ENCODE measurements around the gene CD209.
"Not testable (repeated sequence)": the region's sequence is repeated elsewhere in the genome, so short reads cannot be mapped to it uniquely, and the experiment has no call there.

The CD209 gene, protein sequence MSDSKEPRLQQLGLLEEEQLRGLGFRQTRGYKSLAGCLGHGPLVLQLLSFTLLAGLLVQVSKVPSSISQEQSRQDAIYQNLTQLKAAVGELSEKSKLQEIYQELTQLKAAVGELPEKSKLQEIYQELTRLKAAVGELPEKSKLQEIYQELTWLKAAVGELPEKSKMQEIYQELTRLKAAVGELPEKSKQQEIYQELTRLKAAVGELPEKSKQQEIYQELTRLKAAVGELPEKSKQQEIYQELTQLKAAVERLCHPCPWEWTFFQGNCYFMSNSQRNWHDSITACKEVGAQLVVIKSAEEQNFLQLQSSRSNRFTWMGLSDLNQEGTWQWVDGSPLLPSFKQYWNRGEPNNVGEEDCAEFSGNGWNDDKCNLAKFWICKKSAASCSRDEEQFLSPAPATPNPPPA

DNA sequence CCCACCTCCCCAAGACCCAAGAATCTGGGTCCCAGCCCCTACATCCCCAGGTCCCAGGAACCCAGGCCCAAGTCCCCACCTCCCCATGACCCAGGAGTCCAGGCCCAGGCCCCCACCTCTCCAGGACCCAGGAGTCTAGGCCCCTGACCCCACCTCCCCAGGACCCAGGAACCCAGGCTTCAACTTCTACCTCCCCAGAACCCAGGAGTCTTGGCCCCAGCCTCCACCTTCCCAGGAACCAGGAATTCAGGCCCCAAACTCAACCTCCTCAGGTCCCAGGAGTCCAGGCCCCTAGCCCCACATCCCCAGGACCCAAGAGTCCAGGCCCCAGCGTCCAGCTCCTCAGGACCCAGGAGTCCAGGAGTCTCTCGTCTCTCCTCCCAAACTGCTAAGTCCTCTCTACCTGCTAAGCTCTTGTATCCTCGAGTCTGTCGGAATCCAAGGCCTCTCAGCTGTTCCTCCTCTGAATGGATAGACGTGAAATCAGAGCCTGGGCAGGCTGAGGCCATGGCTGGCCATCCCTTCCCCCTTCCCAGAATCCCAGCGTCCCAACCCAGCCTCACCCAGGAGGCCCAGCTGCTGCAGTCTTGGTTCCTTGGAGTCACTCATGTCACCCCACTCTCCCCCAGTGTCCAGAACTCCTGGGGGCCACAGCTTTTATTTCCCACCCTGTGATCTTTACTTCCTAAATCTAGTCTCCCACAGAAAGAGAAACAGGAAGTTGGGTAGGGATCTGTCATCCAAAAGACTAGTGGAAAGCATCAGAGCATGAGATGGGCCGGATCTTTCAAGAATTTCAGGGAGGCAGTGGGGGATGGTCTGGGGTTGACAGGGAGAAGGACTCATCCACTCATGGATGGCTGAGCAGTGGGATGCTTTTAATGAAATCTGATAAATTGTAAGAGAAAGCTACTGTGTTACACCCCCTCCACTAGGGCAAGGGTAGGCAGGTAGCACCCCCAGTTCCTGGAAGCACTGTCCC, at the start of gene CD209:
CD209 (minus strand) TSS at position 632 of the 982 bp plus-strand sequence; CDS start at position 609, 23 bp downstream.
- DNase-seq (ENCODE audit: low read depth): no peak

GRCh38 chr19:7795555-7796161, 48.3 kb upstream of the CD209 start:
- DNase-seq (ENCODE audit: low read depth): no peak

DNA sequence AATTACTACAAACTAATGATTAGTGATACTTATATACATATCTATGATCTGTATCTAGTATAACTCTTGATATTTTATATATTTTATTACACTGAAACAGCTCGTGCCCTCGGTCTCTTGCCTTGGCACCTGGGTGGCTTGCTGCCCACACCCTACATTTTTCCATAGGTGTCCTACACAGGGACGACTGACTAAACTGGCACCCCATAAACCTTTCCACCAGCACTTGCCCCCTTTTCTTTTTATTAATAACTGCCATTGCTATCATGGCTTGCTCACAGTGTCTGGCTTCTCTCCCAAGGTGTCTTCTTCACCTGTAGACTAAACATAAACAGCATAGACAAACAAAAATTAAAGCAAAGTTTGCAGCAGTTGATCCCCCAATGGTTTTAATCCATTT, 46.2 kb upstream of the CD209 start:
- no peak for DNase-seq (ENCODE audit: low read depth)

DNA sequence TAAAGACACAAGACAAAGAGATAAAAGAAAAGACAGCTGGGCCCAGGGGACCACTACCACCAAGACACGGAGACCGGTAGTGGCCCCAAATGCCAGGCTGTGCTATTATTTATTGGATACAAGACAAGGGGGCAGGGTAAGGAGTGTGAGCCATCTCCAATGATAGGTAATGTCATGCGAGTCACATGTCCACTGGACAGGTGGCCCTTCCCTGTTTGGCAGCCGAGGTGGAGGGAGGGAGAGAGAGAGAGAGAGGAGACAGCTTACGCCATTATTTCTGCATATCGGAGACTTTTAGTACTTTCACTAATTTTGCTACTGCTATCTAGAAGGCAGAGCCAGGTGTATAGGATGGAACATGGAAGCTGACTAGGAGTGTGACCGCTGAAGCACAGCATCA, 45.4 kb upstream of the CD209 start:
- not testable (repeated sequence) for DNase-seq (ENCODE audit: low read depth)

DNA sequence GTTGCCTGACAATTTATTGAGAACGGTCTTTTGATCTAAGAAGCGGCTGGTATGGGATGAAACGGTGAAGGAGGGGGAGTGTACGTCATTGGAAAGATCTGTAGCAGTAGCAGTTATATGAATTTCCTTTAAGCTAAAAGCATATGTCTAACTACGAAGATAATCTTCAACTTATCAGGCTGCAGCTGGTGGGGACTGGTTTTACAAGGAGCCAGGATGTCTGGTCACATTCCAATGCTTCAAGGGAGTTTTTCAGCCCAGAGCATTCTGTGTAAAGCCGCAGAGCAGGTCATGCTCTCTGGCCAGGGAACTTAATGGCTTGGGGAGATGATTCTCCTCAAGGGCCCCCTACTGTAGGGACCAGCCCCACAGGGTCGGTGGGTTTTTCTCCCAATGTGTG, 44.9 kb upstream of the CD209 start:
- DNase-seq (ENCODE audit: low read depth): no peak

GRCh38 chr19:7790416-7790815, 43.1 kb upstream of the CD209 start:
- no peak for DNase-seq (ENCODE audit: low read depth)

GRCh38 chr19:7789447-7789846, 42.1 kb upstream of the CD209 start:
- DNase-seq (ENCODE audit: low read depth): no peak

GRCh38 chr19:7788933-7789323, 41.6 kb upstream of the CD209 start:
- no peak for DNase-seq (ENCODE audit: low read depth)

DNA sequence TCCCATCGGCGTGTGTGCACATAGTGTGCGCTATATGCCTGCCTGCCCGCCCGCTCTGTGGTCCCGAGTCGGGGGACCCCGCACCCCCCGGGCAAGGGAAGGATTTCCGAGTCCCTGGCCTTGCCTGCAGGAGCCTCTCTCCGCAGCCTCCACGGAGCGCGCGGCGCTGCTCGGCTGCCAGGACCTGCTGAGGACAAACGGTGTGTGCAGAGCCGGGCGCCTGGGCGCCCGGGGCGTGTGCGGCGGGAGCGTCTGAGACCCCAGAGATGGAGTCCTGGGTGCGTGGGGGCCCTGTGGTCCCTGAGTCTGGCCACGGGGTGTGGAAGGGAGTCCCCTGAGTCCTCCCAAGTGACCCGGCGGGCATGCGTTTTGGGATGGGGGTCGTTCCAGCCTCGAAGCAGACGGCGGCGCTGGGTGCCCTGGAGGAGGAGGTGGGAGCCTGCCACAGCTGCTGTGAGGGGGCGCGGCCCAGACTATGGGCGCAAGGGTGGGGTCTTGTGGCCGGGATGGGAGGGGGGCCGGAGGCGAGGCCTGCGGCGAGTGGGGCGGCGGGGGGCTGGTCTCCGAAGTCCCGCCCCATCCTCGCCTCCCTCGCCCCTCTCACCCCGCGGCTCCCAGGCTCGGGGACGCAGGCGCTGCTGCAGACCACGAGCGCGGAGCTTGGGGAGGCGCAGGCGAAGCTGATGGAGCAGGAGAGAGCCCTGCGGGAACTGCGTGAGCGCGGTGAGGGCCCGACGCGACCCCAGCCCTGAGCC, 41.0 kb upstream of the CD209 start:
- no peak for DNase-seq (ENCODE audit: low read depth)

- DNase-seq (ENCODE audit: low read depth): no peak
Observed at GRCh38 chr19:7787602-7788177, 40.4 kb upstream of the CD209 start.

DNA sequence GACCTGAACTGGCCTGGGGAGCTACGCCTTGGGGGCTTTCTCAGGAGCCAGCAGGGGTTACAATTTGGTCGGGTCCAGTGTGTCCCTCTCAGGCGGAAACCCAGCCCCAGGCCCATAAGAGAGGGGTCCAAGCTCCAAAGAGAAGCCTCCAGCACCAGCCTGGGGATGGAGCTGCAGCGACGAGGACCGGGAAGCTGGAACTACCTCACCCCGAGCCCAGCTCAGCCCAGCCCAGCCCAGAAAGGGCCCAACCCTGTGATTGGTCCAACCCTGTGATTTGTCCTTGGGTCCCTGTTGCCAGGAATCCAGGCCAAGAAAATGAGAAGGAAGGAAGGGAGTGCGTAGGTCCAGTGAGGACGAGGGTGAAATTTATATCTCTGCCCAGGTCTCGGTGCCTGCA, 39.8 kb upstream of the CD209 start:
- DNase-seq (ENCODE audit: low read depth): no peak

GRCh38 chr19:7784856-7785255, 37.5 kb upstream of the CD209 start:
- no peak for DNase-seq (ENCODE audit: low read depth)

DNA sequence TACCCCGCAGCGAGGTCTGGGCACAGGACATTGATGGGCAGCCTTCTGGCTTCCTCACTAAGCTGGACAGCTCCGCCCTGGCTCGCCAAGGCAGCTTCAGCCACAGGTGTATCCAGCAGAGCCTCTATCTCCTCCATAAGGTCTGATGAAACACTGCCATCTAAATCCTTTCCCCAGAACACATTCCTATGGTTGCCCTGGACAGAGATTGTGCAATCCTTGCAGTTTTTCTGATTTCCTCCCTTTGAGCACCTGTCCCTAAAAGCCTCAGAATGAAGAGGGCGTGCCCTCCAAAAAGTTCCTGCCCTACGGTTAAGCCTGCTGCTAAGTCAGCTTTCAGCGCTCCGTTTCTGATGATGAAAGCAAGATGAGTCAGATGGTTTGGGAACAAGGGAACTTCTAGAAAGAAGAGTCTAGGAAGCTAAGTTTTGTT, 36.7 kb upstream of the CD209 start:
- DNase-seq (ENCODE audit: low read depth): no peak

GRCh38 chr19:7781157-7781556, 33.8 kb upstream of the CD209 start:
- no peak for DNase-seq (ENCODE audit: low read depth)

- no peak for DNase-seq (ENCODE audit: low read depth)
Observed at GRCh38 chr19:7779631-7780486, 32.5 kb upstream of the CD209 start.

DNA sequence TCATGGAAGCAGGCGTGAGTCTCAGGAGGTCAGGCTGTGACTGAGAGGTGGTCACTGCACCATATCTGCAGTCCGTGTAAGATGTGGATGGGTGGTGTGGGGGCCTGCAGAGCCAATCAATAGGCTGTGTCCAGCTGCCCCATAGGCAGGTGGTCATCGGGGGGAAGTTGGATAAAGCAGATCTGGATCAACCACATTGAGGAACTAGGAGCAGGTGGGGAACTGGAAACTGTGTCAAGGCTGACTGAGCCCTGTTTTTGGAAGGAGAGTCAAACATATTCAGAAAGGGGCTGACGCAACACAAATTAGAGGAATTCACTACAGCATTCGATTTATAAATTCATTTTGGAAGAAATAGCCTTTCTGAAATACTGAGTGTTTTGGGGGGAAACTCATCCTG, 30.7 kb upstream of the CD209 start:
- DNase-seq (ENCODE audit: low read depth): no peak

- DNase-seq (ENCODE audit: low read depth): no peak
Observed at GRCh38 chr19:7775761-7776160, 28.4 kb upstream of the CD209 start.

- no peak for DNase-seq (ENCODE audit: low read depth)
Observed at GRCh38 chr19:7773841-7774240, 26.5 kb upstream of the CD209 start.

DNA sequence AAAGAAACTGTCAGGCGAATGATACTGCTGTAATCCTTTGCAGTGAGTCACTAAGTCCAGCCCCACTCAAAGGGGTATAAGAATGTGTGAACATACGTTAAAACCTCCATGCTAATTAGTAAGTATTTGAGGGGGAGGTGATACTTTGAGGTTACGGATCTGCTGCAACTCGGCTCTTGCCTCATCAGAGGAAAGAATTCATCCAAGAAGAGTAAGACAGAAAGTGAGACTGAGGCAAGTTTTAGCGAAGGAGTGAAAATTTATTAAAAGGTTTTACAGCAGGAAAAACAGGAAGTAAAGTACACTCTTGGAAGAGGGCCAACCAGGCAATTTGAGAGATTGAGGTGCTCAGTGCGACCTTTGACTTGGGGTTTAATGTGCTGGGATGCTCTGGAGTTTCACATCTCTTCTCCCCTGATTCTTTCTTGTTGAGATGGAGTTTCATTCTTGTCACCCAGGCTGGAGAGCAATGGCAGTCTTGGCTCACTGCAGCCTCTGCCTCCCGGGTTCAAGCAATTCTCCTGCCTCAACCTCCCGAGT, 25.5 kb upstream of the CD209 start:
- DNase-seq (ENCODE audit: low read depth): peak; percentile 5

GRCh38 chr19:7771072-7771471, 23.7 kb upstream of the CD209 start:
- DNase-seq (ENCODE audit: low read depth): no peak

Data from stimulated activated CD8-positive, alpha-beta memory T cell treated with anti-CD3 and anti-CD28 coated beads, Interleukin-7, amount 100 ng/mL, for 24 hours (primary cell).